ENCODE measurements around the gene RNF214. TPM values are rescaled to one million over a fixed set of nuclear protein-coding genes. Genes with fewer than 3 reads are reported as not detected.

RNF214 gene
- total RNA-seq, 4 donors from 2014 or later = 5.0 to 10.5 (median 5.6) TPM

DNA sequence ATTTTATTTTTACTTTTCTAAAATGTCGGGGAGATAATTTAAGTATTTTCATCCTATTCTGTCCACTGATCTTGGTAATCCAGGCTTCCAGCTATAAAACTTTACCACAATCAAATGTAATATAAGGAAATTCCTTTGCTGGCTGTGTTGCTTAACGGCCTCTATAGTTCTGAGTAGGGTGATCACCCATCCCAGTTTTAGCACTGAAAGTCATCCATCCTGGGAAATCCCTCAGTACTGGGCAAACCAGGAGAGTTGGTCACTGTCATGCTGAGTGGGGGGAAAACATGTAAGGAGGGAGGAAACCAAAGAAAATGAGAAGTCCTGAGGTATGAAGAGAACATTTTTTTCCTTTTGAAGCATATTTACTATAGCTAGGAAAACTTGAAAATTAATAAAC lies 45.9 kb downstream of the RNF214 start:
- Histone ChIP-seq H3K27ac (no peak overlapping the region), H3K4me1 (peaks cover 0 to 12% (median 11%) of the 10 kb centered on the region in 3 donors), H3K9me3 (no peaks in the 10 kb centered on the region), H3K36me3 (peaks cover 0 to 59% (median 7%) of the 10 kb centered on the region in 3 donors), H3K27me3 (no peaks in the 10 kb centered on the region), H3K4me3 (no peak overlapping the region)
- 90 to 91% methylated on average over 1 to 2 of the region's 2 CpGs for WGBS, 2 donors
- TF ChIP-seq POLR2A (IDR thresholded peaks at IDR 0.05) = no peak
- no peak for DNase-seq
- intact Hi-C loops (cut with DNase I) = no loop called here

DNA sequence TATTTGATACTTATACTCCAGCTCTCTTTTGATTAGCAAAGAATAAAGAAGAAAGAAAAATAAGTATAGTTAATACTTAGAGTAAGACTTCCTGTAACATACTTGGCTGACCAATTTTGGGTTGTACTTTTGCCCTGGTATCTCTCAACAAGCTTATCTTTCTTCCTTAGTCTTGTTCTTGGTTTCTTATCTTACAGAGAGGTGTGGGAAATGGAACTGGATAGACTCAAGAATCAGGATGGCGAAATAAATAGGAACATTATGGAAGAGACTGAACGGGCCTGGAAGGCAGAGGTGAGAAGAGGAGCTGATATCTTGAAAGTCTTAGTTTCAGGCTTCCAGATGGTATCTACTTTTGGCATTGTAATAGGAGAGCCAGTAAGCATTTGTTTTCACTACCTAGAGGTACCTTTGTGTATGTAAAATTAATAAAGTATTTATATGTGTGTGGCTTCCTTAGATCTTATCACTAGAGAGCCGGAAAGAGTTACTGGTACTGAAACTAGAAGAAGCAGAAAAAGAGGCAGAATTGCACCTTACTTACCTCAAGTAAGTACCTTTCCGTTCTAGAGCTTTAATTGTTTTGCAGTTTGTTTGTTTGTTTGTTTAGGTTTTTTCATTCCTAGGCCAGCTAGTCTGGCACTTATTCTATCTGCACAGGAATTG lies 47.4 kb downstream of the RNF214 start:
- DNase-seq = no peak
- H3K4me1 ChIP-seq = peaks cover 0 to 12% (median 11%) of the 10 kb centered on the region in 3 donors
- no peak overlapping the region for H3K4me3 ChIP-seq
- WGBS, 2 donors = 80 to 83% methylated on average over 4 of the region's 4 CpGs
- intact Hi-C loops (cut with DNase I) = no loop called here
- no peaks in the 10 kb centered on the region for H3K27me3 ChIP-seq
- no peak for TF ChIP-seq POLR2A (IDR thresholded peaks at IDR 0.05)
- TF ChIP-seq, protein P1, sequence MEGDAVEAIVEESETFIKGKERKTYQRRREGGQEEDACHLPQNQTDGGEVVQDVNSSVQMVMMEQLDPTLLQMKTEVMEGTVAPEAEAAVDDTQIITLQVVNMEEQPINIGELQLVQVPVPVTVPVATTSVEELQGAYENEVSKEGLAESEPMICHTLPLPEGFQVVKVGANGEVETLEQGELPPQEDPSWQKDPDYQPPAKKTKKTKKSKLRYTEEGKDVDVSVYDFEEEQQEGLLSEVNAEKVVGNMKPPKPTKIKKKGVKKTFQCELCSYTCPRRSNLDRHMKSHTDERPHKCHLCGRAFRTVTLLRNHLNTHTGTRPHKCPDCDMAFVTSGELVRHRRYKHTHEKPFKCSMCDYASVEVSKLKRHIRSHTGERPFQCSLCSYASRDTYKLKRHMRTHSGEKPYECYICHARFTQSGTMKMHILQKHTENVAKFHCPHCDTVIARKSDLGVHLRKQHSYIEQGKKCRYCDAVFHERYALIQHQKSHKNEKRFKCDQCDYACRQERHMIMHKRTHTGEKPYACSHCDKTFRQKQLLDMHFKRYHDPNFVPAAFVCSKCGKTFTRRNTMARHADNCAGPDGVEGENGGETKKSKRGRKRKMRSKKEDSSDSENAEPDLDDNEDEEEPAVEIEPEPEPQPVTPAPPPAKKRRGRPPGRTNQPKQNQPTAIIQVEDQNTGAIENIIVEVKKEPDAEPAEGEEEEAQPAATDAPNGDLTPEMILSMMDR (IDR thresholded peaks at IDR 0.05) = no peak
- H3K9me3 ChIP-seq = no peaks in the 10 kb centered on the region
- H3K27ac ChIP-seq = no peak overlapping the region
- H3K36me3 ChIP-seq = peaks cover 5 to 59% (median 7%) of the 10 kb centered on the region in 3 donors

DNA sequence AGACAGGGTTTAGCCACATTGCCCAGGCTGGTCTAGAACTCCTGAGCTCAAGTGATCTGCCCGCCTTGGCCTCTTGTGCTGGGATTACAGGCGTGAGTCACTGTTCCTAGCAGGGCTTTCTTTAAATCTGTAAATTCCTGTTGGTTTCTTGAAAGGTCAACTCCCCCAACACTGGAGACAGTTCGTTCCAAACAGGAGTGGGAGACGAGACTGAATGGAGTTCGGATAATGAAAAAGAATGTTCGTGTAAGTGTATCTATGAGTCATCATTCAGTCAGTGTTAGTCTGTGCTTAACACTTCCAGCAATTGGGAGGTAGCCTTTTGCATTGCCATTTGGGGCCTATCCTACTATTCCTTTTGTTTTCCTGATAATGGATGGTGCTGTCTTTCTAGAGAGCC lies 48.7 kb downstream of the RNF214 start:
- H3K27ac ChIP-seq = peak overlapping the region in 1 of 4 donors; percentile 15
- WGBS, 2 donors = 25 to 32% methylated on average over 5 to 6 of the region's 6 CpGs

DNA sequence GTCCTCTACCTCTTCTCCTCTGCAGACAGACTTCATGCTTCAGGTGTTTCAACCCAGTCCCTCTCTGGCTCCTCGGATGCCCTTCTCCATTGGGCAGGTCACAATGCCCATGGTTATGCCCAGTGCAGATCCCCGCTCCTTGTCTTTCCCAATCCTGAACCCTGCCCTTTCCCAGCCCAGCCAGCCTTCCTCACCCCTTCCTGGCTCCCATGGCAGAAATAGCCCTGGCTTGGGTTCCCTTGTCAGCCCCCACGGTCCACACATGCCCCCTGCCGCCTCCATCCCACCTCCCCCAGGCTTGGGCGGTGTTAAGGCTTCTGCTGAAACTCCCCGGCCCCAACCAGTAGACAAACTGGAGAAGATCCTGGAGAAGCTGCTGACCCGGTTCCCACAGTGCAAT lies 49.4 kb downstream of the RNF214 start:
- Histone ChIP-seq H3K9me3 (no peaks in the 10 kb centered on the region), H3K4me1 (peaks cover 0 to 12% (median 11%) of the 10 kb centered on the region in 3 donors), H3K27ac (no peak overlapping the region), H3K4me3 (no peak overlapping the region), H3K36me3 (peaks cover 7 to 71% (median 13%) of the 10 kb centered on the region in 3 donors), H3K27me3 (no peaks in the 10 kb centered on the region)
- intact Hi-C loops (cut with DNase I) = no loop called here
- 91 to 93% methylated on average over 6 to 7 of the region's 7 CpGs for WGBS, 2 donors
- no peak for DNase-seq
- TF ChIP-seq POLR2A (IDR thresholded peaks at IDR 0.05) = no peak
- TF ChIP-seq, protein P1 (IDR thresholded peaks at IDR 0.05) = no peak

More for the DNA sequence above, 48.7 kb downstream of the RNF214 start:
- H3K4me1 ChIP-seq = peaks cover 0 to 12% (median 11%) of the 10 kb centered on the region in 3 donors
- TF ChIP-seq, protein P1 (IDR thresholded peaks at IDR 0.05) = no peak
- TF ChIP-seq POLR2A (IDR thresholded peaks at IDR 0.05) = no peak
- H3K36me3 ChIP-seq = peaks cover 7 to 64% (median 11%) of the 10 kb centered on the region in 3 donors
- no peak for DNase-seq
- H3K27me3 ChIP-seq = no peaks in the 10 kb centered on the region
- no peak overlapping the region for H3K4me3 ChIP-seq
- no peaks in the 10 kb centered on the region for H3K9me3 ChIP-seq
- intact Hi-C loops (cut with DNase I) = no loop called here

DNA sequence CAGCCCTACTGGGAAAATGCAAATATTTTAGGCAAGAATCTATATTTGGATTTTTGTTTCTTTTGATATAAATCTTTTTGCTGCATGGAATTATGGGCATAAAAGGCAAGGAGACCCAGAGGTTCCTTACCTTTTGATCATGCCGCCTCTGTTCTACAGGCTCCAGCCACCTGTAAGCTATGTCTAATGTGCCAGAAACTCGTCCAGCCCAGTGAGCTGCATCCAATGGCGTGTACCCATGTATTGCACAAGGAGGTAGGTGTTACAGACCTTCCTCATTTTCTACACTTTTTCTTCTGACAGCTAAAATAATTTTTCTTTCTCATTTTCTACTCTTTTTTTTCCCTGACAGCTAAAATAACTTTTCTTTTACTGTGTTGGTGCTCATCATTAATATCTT lies 50.5 kb downstream of the RNF214 start:
- Histone ChIP-seq H3K27me3 (no peaks in the 10 kb centered on the region), H3K4me3 (no peak overlapping the region), H3K4me1 (peaks cover 0 to 12% (median 11%) of the 10 kb centered on the region in 3 donors), H3K36me3 (peaks cover 7 to 82% (median 20%) of the 10 kb centered on the region in 3 donors), H3K9me3 (no peaks in the 10 kb centered on the region), H3K27ac (no peak overlapping the region)
- DNase-seq = no peak
- intact Hi-C loops (cut with DNase I) = no loop called here
- 86 to 90% methylated on average over 3 of the region's 3 CpGs for WGBS, 2 donors
- TF ChIP-seq, protein P1 (IDR thresholded peaks at IDR 0.05) = no peak
- TF ChIP-seq POLR2A (IDR thresholded peaks at IDR 0.05) = no peak

Measured in esophagus squamous epithelium (tissue), 5 donors.